Hypothalamus (tissue), 51 donors: Measurements from ENCODE around the gene IKBKE.
A peak's percentile ranks its signal among the peaks of the same experiment; 100 is the strongest.

Experiments
- DNase-seq, 51 donors: peaks; one replicate each; lab custom pipeline; 2025; lab: John Stamatoyannopoulos, UW

IKBKE gene

DNA sequence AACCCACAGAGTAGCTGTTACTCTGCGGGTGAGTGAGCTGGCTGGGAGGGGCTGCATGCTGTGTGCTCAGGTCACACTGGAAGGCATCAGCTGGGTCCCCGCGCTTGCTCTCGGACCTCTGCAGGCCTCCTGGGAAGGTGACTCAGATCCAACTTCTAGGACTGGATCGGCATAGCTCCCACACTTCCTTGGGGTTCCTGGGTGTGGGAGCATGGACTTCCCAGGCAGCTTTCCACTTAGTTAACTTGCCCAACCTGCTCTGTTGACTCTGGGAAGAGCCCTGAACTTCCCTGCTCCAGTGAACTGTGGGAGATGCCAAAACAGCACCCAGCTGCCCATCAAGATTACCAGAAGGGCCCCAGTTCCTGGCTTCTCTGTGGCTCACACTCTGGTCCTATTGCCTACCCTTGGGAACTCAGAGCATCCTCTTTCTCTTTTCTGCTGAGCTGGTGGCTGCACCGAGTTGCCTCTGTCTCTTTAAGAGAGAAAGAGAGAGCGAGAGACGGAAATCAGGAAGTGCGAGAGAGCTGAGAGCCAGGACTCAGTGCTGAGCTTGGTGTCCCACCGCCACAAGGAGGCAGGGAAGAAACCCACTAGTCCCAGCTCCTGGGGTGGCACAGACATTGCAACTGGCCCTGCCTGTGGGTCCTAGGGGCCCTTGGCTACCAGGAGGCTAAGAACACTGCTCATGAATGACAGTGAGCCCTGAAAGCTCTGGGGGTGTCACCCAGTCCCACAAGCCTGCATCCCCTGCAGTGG is at the start of gene IKBKE:
Gene IKBKE (plus strand): TSS at position 544 of the 759 bp plus-strand sequence. CDS start 2,752 bp downstream, outside the sequence.
- DNase-seq, result peak in 31 of 51 donors; percentile 8 to 71 (median 34)

DNA sequence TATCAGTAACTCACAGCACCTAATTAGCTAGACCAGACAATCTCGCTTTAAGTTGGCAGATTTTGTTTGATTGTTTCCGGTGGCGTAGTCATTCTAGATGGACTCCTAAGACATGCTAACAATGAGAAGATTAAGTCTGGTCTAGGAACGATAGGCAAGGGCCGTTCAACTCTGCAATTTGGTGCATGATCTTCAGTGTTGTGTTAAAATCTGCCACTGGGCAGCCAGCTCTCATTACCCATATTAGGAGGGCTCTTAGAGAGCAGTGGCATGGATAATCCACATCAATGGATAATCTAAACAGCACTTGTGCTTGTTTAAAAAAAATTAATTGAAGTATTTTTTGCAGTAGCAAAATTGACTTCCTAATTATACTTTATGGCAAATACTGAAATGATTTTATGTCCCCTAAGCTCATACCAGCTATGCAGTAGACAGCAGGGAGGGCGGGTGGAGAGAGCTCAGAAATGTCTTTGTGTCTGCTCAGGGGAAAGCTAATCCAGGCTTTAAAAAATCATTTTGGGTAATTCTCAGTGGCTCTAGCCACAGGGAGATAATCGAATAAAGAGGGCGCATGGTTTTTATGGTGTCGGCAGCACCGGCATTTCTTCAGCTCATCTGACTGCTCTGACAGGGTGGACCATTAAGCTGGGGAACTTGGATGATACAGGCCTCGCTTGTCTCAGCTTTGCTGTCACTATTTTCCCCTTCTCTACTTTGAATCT is 48.5 kb upstream of the IKBKE start:
- DNase-seq, result no peak

DNA sequence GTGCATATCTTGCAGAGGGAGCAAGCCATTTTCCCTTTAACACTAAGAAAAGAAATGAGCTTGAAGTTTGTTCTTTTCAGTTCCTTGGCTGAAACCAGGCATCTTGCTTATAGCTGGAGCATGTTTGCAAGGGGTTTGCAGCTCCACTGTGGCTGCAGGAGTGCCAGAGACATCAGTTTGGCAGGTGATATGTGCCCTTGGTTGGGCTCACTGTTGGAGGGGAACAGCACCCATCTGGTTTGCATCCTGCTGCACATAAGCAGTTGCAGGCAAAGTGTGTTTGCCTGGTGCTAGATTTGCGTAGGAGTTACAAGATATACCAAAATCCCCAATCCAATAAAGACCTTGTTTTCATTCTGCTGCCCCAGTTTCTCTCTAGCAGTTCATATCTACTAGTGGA is 47.8 kb upstream of the IKBKE start:
- DNase-seq, result no peak

DNA sequence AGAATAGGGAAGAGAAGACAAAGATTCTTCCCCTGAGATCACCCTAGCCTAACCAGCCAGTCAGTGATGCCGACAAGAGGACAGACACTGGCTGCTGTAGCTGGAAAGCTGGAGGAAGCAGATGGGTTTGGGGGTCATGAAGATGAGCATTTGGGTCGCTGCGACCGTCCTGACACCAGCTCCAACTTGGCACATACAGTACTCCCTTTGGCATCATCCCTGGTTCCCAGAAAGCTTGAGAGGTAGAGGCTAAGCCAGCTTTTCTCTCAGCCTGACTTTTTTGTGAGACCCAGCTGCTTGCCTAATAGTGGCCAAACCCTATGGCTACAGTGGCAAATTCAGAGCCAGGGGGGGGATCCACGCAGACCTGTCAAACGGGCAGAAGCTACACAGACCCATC is 43.0 kb upstream of the IKBKE start:
- DNase-seq, result no peak

DNA sequence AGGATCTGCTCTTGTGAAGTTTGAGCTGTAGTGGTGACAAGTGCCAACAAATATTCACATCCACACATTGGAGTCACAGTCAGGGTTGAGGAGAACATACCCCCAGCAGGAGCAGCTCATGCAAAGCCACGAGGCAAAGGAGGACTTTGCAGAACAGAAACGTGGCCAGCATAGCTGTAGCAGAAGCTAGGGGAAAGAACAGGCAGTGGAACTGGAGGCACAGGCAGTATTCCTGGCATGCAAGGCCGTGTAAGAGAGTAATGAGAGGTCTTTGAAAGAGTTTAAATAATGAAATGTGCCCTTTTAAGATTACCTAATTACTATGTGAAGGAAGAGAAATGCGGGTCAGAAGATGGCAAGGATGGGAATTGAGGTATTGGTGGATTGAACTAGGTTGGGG is 40.9 kb upstream of the IKBKE start:
- DNase-seq, result no peak

DNA sequence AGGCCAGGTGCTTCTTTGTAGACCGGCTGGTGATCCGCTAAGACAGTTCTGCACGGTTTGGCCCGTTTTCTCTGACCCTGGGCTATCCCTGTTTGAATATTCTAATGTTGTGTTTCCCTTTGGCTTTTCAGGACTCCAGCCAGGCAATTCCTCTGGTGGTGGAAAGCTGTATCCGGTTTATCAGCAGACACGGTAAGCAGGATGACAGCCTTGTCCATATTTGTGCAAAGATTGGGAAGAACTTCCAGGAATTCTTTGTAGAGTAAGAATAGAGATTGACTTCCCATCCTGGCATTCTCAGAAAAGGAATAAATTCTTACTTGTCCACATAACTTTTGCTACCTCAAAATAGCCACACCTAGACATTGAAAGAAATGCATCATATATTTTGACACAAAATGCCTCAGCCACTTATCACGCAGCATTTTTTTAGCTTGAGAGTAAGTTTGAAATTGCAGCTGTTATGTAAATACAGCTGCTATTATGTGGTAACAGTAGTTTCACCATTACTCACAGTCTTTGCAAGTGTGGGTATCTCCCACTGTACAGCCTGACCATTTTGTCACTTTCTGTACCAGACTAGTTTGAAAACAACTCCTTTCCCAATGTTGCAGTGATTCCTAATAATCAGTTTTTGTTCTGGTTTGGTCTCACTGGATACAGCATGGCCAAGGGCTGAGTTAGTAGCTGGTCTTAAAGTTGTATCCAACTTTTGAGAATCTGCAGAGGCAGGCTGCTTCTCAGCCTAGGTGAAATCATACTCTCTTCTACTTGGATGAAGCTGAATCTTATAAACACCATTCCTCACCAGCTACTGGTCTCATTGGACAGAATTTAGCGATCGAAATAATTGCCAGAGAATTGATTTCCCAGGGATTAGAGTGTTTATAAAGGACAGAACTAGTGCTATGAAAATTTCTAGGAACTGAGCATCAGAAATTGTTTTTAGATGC is 40.0 kb upstream of the IKBKE start:
- no peak for DNase-seq

DNA sequence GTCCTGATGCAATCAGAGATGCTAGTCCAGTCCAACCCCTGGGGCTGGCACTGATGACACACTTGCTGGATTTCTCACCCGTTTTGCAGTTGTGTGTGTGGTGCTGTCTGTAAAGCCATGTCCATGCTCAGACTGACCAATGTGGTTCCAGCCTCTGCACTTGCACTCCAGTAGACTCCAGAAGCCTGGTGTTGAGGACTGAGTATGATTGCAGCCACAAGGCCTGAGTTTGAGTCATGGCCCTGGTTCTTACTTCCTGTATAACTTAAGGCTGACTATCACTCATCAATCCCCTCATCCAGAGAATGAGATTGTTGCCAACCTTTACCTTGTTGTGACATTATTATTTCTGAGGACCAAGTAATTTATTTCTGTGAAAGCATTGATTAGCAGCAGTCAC is 34.8 kb upstream of the IKBKE start:
- no peak for DNase-seq

DNA sequence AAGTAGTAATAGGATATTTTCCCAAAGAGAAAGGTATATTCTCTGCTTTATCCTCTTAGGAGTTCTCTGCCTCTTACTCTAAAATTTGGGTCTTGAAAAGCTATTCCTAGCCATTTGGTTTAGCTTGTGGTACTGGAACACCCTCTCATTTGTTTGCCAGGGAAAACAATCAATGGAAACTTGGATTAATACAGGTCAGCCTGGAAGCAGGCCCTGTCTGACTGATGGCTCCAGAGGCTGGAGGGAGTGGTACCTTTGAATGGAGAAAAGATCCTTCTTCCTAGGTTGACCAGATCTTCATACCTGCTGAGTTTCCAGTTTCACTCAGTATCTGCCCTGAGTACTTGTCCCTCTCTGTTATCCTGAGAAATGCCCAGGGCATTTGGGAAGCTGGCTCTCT is 31.7 kb upstream of the IKBKE start:
- DNase-seq, result no peak

DNA sequence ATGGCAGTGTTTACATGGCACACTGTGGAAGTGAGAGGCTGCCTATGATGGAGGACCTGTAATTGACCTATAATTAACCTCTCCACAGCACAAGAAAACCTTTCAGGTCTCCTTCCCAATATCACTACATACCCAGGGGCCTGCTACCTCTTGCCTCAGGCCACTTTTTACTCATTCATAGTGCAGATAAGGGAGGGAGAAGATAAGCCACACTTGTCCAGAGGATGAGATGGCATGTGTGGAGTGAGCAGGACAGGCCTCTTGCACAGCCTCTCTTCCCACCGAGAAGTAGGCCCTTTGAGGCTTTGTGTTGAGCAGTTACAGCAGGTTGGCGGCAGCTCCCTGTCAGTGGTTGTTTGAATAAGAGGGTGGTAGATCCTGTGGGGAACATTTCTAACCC is 31.1 kb upstream of the IKBKE start:
- DNase-seq, result no peak

DNA sequence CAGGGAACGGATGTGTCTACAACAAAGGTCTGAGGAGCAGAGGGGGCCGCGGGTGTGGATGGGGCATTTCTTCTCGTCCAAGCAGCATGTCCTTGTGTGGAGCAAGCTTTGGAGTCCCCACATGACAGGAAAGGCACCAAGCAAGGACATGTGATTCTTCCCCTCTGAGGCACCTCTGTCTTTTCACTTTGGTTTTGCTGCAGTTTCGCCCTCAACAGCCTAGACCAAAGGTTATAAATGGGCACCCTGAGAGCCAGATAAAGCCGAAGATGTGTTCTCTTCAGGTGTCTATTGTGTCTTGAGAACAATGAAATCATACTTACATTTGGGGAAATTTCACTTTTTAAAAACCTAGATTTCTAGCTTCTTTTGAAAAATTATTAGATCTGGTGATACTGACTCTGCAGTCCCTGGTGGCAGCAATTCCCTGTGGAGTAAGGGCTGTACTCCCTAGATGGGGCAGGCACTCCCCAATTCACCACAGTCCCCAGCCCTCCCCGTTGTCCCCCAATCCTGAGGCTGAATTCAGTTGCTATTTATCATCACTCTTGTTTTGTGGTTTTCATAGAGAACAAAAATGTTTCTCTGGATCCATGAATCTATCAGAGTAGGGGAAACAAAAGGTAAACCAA is 28.8 kb upstream of the IKBKE start:
- DNase-seq, result no peak

DNA sequence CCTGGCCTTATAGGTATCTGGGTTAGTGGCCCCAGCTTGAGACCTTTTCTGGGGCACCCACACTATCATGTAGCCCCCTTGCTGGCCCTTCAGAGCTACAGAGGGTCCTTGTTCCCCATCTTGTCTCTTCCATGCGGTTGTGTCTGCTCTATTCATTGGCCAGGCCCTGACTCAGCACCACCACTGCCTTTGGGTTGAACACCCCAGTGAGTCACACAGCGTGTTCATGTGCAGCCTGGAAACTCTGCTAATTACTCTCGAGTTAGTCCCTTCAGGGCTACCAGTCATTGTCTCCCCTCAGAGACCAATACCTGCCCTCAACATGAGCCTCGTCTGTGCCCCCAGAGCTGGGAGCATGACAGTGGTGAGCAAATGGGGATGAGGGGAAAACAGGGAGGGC is 28.2 kb upstream of the IKBKE start:
- no peak for DNase-seq

DNA sequence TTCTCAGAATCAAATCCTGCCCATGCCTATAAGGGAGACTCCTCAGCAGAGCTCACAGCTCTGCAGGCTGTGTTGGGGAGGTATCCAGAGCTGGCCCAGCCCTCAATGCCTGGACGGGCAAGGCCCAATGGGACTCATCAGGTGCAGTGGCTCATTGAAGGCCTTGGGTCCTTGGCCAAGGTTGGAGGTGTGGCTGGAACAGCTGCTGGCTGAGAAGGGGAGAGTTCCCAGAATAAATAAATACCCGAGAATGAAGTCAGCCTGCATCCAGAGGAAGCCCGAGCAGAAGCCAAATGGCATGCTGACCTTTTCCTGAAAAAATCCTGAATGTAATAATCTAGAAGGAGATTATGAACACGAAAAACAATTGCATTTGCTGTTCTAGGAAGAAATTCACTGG is 25.2 kb upstream of the IKBKE start:
- DNase-seq, result no peak

DNA sequence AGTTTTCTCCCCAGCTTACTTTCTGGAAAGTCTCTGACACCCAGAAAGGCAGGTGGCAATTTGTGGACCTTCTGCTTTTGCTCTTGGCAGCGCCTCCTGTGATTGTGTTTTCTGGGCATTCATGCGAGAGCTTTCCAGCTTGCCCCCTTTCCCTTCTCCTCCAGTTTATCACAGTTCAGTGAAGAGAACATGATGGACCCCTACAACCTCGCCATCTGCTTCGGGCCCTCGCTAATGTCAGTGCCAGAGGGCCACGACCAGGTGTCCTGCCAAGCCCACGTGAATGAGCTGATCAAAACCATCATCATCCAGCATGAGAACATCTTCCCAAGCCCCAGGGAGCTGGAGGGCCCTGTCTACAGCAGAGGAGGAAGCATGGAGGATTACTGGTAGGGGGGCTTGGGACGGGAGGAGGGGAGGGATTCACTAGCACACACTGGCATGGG is 24.3 kb upstream of the IKBKE start:
- DNase-seq, result no peak

DNA sequence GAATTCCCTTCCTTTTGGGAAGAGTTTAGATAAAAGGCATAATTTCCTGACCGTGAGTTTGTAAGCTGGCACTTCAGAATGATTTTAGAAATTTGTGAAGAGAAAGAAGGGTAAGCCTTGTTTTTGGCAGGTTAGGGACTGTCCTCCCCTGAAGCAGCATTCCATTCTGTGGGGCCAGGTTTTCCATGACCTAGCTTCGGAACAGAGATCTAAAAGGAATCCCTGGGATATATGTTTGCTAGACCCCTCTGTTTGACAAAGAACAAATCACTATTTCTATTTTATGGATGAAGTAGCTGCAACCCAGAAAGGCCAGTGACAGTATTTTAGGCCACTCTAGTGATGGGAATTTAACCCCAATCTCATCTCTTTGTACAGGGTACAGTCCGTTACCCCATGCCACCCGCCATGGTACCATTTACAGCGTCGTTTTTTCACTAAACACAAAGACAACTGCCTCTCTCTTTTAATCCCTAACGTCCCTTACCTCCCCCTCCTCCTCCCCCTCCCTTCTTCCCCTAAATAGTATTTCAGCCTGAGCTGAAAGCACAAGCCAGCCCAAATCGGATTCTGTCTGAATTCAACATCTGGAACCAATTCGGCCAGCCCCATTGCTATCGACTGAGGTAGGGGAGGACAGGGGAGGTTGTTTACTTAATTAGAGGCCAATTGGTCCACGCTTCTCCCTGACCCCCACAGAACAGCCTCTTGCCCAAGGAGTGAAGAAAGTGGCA is 23.4 kb upstream of the IKBKE start:
- DNase-seq, result no peak

DNA sequence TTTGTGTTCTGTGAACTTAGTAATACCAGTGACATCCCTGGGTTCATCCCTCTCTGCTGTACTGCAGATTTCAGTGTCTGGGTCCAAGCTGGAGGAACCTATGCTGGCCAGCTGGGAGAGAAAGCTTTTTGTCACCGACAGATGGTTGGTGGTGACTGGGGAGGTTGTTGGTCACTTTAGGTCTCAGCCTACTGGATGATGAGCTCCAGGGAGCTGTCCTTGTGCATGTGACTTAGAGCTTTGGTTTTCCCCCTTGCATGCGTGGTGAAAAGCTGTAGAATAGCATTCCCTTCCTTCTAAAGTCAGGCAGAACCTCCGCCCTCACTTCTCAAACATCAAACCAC is 22.9 kb upstream of the IKBKE start:
- no peak for DNase-seq

DNA sequence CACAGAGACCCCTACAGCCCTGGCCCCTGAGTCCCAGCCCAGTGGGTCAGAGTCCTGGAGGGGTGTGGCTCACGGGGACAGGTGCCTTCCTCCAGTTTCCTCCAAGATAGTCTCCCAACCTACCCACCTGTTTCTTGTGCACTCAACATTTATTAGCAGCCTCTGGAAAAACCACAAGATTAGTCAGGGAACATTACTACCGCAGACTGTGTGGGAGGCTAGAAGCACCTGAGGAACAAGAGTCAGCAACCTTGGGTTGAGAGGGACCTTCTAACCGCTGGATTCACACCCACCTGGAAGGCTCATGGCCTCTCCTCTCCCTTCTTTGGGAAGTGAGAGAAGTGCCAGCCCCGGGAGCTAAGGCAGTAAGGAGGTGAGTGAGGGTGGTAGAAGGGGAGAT is 22.5 kb upstream of the IKBKE start:
- no peak for DNase-seq

DNA sequence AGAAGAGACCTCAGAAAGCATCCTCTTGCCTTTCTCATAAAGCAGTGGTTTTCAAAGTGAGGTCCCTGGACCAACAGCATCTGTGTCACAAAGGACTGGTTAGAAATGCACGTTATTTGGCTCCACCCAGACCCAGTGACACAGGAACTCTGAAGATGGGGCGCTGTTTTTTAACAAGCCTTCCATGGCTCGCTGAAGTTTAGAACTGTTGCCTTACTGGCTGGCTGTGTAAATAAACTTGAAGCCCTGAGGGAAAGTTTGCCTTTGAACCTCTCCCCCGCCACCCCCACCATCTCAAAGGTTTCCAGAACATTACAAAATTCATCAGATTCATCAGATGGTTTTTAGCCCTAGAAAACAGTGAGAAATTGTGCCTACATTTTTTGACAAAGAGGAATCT is 21.8 kb upstream of the IKBKE start:
- DNase-seq, result no peak

DNA sequence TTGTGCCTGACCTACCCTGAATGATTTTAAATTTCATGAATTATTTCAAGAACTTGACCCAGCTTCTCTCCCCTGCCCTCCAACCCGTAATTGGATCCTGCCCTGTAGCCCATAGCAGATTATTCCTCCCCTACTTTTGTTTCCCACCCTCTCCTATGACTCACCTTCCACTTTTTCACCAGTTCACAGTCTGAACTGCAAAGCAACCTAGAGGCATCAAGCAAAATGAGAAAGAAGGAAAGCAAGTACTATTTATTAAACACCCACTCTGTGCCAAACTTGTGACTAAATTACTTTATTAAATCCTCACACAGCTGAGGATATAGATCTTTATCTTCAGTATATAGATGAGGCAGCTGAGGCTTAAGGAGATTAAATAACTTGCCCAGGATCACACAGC is 20.7 kb upstream of the IKBKE start:
- no peak for DNase-seq

DNA sequence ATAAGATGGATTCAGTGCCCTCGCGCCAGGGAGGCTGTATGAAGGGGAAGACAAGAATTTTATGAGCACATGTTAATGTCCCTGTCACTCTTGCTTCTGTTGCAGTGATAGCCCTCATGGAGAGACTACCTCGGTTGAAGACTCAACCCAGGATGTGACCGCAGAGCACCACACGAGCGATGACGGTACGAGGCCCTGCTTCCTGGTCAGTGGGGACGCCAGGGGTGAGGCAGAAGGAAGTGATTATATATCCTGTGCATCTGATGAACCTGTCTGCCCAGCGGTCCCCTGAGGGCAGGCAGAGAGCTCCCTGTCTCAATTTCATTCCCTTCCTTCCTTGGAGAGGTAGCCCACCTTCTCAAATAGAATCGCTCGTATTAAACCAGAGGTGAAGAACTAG is 20.0 kb upstream of the IKBKE start:
- DNase-seq, result no peak

DNA sequence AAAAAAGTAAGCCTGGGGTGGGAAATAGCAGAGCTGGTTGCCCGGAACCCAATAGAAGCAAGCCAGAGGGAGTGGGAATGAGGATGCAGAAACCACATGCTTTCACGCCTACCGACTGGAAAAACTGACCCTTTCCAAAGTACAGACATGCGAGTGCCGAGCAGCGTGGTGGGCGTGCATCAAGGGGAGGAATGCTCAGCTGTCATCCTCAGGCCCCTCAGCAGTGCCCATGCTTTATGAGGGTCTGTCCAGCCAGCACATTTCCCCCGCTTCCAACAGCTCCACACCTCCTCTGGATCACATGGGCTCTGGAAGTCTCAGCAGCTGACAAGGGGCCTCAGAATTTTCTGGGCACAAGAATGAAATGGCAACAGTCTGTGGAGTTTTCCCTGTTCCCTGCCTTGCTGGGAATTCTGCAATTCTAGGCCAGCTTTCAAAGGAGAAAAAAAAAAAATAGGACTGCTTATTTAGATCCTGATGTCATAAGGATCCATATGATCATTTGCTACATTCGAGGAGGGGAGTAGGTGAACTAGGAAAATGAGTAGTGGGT is 19.1 kb upstream of the IKBKE start:
- DNase-seq, result no peak
